HEK293 (cell line): ENCODE measurements around the gene ACTG1.

Source experiments
- SETDB1 ChIP-seq: IDR thresholded peaks from one replicate; pipeline ENCODE4 v1.6.1; 2017; ENCODE audit warnings: mild to moderate bottlenecking, low read length, moderate library complexity, mixed read lengths; ENCODE audit not compliant: insufficient read length
- YY2 ChIP-seq: fragments of 450-650 bp; formaldehyde crosslinking; IDR thresholded peaks from 2 replicates; pipeline ENCODE4 v1.5.1; 2016; ENCODE audit warnings: missing biosample characterization, missing genetic modification characterization
- ZNF335 ChIP-seq: fragments of 450-650 bp; formaldehyde crosslinking; conservative IDR thresholded peaks from 2 replicates; pipeline ENCODE4 v1.5.1; 2016; ENCODE audit warnings: missing biosample characterization, missing genetic modification characterization
- ZNF350 ChIP-seq: fragments of 450-650 bp; formaldehyde crosslinking; IDR thresholded peaks from 2 replicates; pipeline ENCODE4 v1.5.0; 2017; ENCODE audit warnings: missing biosample characterization, mild to moderate bottlenecking, missing genetic modification characterization
- ZNF366 ChIP-seq: fragments of 450-650 bp; formaldehyde crosslinking; conservative IDR thresholded peaks from 2 replicates; pipeline ENCODE4 v1.5.1; 2016; ENCODE audit warnings: missing biosample characterization, missing genetic modification characterization
- ZNF391 ChIP-seq: fragments of 450-650 bp; formaldehyde crosslinking; IDR thresholded peaks from 2 replicates; pipeline ENCODE4 v1.5.1; 2016; ENCODE audit warnings: low read depth, missing biosample characterization, missing genetic modification characterization, borderline replicate concordance
- ZNF670 ChIP-seq: fragments of 450-650 bp; formaldehyde crosslinking; IDR thresholded peaks from 2 replicates; pipeline ENCODE4 v1.5.1; 2016; ENCODE audit warnings: missing biosample characterization, missing genetic modification characterization, low read depth
- ZNF792 ChIP-seq: fragments of 450-650 bp; formaldehyde crosslinking; IDR thresholded peaks from 2 replicates; pipeline ENCODE4 v1.5.1; 2016; ENCODE audit warnings: missing biosample characterization, missing genetic modification characterization
- ZSCAN30 ChIP-seq: fragments of 450-650 bp; IDR thresholded peaks from 2 replicates; pipeline ENCODE4 v1.5.1; 2018; ENCODE audit warnings: missing biosample characterization, mild to moderate bottlenecking, missing genetic modification characterization, moderate library complexity
- TF ChIP-seq, protein P1 (sequence below): fragments of 450-650 bp; formaldehyde crosslinking; IDR thresholded peaks from 2 replicates; pipeline ENCODE4 v1.5.1; 2016; ENCODE audit warnings: missing biosample characterization, missing genetic modification characterization
- TF ChIP-seq, protein P2 (sequence below): fragments of 450-650 bp; formaldehyde crosslinking; IDR thresholded peaks from 2 replicates; pipeline ENCODE4 v1.5.1; 2016; ENCODE audit warnings: missing biosample characterization, missing genetic modification characterization

DNA sequence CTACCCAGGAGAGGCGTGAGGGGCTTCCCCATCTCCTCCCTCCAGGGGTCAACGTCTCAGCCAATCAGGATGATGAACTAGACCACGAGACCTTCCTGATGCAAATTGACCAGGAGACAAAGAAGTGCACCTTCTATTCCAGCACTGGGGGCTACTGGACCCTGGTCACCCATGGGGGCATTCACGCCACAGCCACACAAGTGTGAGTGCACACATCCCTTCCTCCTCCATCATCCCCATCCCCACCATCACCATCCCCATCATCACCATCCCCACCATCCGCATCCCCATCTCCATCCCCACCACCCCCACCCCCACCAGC lies 22.4 kb upstream of the ACTG1 start:
- TF ChIP-seq, protein P1, sequence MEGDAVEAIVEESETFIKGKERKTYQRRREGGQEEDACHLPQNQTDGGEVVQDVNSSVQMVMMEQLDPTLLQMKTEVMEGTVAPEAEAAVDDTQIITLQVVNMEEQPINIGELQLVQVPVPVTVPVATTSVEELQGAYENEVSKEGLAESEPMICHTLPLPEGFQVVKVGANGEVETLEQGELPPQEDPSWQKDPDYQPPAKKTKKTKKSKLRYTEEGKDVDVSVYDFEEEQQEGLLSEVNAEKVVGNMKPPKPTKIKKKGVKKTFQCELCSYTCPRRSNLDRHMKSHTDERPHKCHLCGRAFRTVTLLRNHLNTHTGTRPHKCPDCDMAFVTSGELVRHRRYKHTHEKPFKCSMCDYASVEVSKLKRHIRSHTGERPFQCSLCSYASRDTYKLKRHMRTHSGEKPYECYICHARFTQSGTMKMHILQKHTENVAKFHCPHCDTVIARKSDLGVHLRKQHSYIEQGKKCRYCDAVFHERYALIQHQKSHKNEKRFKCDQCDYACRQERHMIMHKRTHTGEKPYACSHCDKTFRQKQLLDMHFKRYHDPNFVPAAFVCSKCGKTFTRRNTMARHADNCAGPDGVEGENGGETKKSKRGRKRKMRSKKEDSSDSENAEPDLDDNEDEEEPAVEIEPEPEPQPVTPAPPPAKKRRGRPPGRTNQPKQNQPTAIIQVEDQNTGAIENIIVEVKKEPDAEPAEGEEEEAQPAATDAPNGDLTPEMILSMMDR (tag by site-specific recombination), result no peak
- no peak for TF ChIP-seq ZSCAN30 (tag by site-specific recombination)
- no peak for TF ChIP-seq ZNF670
- no peak for TF ChIP-seq ZNF391 (tag by site-specific recombination)
- TF ChIP-seq SETDB1, result no peak
- TF ChIP-seq YY2 (tag by site-specific recombination), result no peak
- TF ChIP-seq ZNF350 (tag by site-specific recombination), result no peak
- TF ChIP-seq, protein P2, sequence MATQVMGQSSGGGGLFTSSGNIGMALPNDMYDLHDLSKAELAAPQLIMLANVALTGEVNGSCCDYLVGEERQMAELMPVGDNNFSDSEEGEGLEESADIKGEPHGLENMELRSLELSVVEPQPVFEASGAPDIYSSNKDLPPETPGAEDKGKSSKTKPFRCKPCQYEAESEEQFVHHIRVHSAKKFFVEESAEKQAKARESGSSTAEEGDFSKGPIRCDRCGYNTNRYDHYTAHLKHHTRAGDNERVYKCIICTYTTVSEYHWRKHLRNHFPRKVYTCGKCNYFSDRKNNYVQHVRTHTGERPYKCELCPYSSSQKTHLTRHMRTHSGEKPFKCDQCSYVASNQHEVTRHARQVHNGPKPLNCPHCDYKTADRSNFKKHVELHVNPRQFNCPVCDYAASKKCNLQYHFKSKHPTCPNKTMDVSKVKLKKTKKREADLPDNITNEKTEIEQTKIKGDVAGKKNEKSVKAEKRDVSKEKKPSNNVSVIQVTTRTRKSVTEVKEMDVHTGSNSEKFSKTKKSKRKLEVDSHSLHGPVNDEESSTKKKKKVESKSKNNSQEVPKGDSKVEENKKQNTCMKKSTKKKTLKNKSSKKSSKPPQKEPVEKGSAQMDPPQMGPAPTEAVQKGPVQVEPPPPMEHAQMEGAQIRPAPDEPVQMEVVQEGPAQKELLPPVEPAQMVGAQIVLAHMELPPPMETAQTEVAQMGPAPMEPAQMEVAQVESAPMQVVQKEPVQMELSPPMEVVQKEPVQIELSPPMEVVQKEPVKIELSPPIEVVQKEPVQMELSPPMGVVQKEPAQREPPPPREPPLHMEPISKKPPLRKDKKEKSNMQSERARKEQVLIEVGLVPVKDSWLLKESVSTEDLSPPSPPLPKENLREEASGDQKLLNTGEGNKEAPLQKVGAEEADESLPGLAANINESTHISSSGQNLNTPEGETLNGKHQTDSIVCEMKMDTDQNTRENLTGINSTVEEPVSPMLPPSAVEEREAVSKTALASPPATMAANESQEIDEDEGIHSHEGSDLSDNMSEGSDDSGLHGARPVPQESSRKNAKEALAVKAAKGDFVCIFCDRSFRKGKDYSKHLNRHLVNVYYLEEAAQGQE (tag by site-specific recombination), result no peak
- TF ChIP-seq ZNF366 (tag by site-specific recombination), result no peak
- no peak for TF ChIP-seq ZNF792 (tag by site-specific recombination)
- no peak for TF ChIP-seq ZNF335 (tag by site-specific recombination)
